HFF-Myc (cell line): ENCODE results near the gene CA10.

Experiments used
- DNase-seq: peaks from one replicate; pipeline ENCODE4 v3.0.0-alpha.2; 2011; ENCODE audit warnings: low read depth; ENCODE audit errors: extremely low read depth
- H3K4me3 ChIP-seq: replicated peaks from 2 replicates; pipeline ENCODE4 v1.5.1; 2011; ENCODE audit warnings: low read depth, mild to moderate bottlenecking, control low read depth, low read length
- CTCF ChIP-seq: IDR thresholded peaks from 2 replicates; pipeline ENCODE4 v1.5.1; 2012; ENCODE audit warnings: mild to moderate bottlenecking, low read depth, low read length, control low read depth; ENCODE audit errors: missing control alignments

Gene CA10

DNA sequence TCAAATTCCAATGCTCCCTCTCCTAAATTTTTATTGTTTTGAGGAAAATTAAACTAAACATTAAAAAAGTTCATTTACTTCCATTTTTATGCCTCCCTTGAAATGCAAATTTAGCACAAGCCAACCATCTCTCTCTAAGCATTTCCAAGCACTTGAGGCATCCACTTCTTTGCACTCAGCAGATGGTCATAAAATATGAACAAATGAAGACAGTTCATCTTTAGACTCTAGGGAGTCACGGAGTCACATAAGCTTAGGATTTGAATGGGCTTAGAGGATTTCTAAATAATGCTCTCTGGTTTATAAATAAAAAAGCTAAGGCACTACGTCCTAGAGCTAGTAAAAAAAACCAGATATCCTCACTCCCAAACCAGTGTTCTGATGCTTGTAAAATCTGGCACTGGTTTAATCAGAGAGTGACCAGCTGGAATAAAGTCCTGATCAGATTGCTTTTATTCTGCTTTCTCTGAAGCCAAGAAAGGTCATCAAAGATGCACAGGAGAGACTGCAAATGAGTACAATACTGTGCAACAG lies 204.2 kb downstream of the CA10 start:
- no peak for TF ChIP-seq CTCF
- H3K4me3 ChIP-seq: no peak overlapping the region
- no peak for DNase-seq

DNA sequence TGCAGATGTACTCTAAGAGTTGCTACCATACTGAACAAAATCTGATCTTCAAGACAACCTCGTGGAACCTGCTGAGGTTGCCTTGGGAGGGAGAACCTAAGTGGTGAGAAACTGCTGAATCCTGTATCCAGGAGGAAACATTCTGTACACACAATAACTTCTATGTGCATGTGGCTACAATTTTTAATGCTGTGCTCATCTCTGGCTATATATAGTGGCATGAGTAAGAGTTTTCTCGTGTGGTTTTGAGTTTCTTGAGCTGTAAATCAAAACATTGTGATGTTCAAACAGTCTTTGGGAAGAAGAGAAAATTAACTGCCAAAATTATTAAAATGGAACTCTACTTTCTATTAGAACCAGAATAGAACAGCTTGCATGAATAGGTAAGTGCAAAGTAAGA lies 206.8 kb downstream of the CA10 start:
- no peak for TF ChIP-seq CTCF
- no peak for DNase-seq
- H3K4me3 ChIP-seq: no peak overlapping the region

GRCh38 chr17:51948128-51948527 lies 210.4 kb downstream of the CA10 start:
- DNase-seq: no peak
- TF ChIP-seq CTCF: no peak
- no peak overlapping the region for H3K4me3 ChIP-seq

- H3K4me3 ChIP-seq: no peak overlapping the region
- no peak for TF ChIP-seq CTCF
- DNase-seq: no peak
These were observed 211.3 kb downstream of the CA10 start for GRCh38 chr17:51947160-51947735.

GRCh38 chr17:51946311-51946710 lies 212.2 kb downstream of the CA10 start:
- DNase-seq: no peak
- no peak for TF ChIP-seq CTCF
- H3K4me3 ChIP-seq: no peak overlapping the region

DNA sequence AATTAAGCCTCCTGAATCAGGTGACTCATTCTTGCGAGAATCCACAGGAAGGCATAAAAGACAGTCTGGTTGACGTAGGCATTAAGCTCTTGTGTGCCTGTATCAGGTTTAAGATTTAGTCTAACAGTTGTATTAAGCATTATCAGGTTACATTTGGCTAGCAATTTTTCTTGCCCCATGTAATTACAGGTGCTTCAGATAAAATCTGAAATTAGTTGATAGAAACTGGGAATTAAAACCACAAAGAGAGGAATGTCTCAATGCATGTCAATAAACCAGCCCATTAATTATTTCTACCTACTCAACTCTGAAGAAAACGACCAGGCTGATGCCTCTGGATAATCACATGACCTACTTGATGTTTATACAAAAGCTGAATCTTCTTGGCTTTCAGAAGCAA lies 217.2 kb downstream of the CA10 start:
- no peak overlapping the region for H3K4me3 ChIP-seq
- no peak for DNase-seq
- TF ChIP-seq CTCF: no peak

- no peak overlapping the region for H3K4me3 ChIP-seq
These were observed 221.2 kb downstream of the CA10 start for GRCh38 chr17:51937264-51937663.

More at GRCh38 chr17:51937264-51937663, 221.2 kb downstream of the CA10 start:
- DNase-seq: no peak
- no peak for TF ChIP-seq CTCF
